Neural progenitor cell (in vitro differentiated cells): ENCODE measurements around the gene H2AZ2.

ENCODE experiments used
- EZH2 ChIP-seq: fragments of 200-600 bp; sonication (generic); IDR thresholded peaks from 2 replicates; pipeline ENCODE4 v1.6.1; 2017; ENCODE audit warnings: antibody characterized with exemption, mild to moderate bottlenecking, moderate library complexity
- EZH2phosphoT487 ChIP-seq: fragments of 200-600 bp; sonication (generic); IDR thresholded peaks from 2 replicates; pipeline ENCODE4 v1.6.1; 2017; ENCODE audit warnings: antibody characterized with exemption
- TF ChIP-seq, protein P1 (sequence below): fragments of 200-600 bp; sonication (generic); IDR thresholded peaks from 2 replicates; pipeline ENCODE4 v1.5.1; 2017; ENCODE audit warnings: antibody characterized with exemption, mild to moderate bottlenecking

DNA sequence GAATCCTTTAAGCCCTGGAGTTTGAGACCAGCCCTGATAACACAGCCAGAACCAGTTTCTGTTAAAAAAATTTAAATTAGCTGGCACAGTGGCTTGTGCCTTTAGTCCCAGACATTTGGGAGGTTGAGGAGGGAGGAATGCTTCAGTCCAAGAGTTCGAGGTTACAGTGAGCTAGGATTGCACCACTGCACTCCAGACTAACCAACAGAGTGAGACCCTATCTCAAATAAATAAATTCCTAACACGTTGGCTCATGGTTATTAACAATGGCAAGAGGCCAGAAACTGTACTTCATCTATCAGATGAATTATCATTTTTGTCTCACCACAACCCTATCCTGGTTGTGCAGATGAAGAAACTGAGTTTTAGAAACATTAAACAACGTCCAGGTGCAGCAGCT is 53.6 kb downstream of the H2AZ2 start:
- TF ChIP-seq, protein P1, sequence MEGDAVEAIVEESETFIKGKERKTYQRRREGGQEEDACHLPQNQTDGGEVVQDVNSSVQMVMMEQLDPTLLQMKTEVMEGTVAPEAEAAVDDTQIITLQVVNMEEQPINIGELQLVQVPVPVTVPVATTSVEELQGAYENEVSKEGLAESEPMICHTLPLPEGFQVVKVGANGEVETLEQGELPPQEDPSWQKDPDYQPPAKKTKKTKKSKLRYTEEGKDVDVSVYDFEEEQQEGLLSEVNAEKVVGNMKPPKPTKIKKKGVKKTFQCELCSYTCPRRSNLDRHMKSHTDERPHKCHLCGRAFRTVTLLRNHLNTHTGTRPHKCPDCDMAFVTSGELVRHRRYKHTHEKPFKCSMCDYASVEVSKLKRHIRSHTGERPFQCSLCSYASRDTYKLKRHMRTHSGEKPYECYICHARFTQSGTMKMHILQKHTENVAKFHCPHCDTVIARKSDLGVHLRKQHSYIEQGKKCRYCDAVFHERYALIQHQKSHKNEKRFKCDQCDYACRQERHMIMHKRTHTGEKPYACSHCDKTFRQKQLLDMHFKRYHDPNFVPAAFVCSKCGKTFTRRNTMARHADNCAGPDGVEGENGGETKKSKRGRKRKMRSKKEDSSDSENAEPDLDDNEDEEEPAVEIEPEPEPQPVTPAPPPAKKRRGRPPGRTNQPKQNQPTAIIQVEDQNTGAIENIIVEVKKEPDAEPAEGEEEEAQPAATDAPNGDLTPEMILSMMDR: no peak
- TF ChIP-seq EZH2phosphoT487: no peak
- no peak for TF ChIP-seq EZH2
